H1 (cell line): ENCODE data around the gene TMEM266. TPM values are rescaled to one million over a fixed set of nuclear protein-coding genes. Genes with fewer than 3 reads are reported as not detected.

Experiments used
- CBX8 ChIP-seq: fragments of 300-800, 300-1000 bp; sonication (generic); IDR thresholded peaks from 2 replicates; pipeline ENCODE4 v1.7.1; 2016; ENCODE audit warnings: low read depth, low read length, borderline replicate concordance
- CHD1 ChIP-seq: IDR thresholded peaks from 2 replicates; pipeline ENCODE4 v1.6.1; 2012; ENCODE audit warnings: low read depth, low read length, improper control_type of control experiment
- GTF2F1 ChIP-seq: IDR thresholded peaks from 2 replicates; pipeline ENCODE4 v1.6.1; 2012; ENCODE audit warnings: low read depth, low read length, improper control_type of control experiment, borderline replicate concordance
- JUN ChIP-seq: IDR thresholded peaks from 2 replicates; pipeline ENCODE4 v1.6.1; 2011; ENCODE audit warnings: low read depth, mild to moderate bottlenecking, improper control_type of control experiment, low read length
- JUND ChIP-seq: IDR thresholded peaks from 2 replicates; pipeline ENCODE4 v1.6.1; 2011; ENCODE audit warnings: mild to moderate bottlenecking, improper control_type of control experiment, low read length
- SUZ12 ChIP-seq: fragments of 200-600 bp; sonication (generic); IDR thresholded peaks from 2 replicates; pipeline ENCODE4 v1.6.1; 2012; ENCODE audit warnings: mild to moderate bottlenecking, inconsistent platforms, low read length, moderate library complexity, mixed read lengths
- polyA plus RNA-seq, 7 experiments: library from polyadenylated mRNA; depleted of rRNA in 3 of 7; stranded (reverse) in 5 of 7; unstranded in 2 of 7; fragments of >200 nt in 5 of 7; fragments of 200-250 nt in 2 of 7; gene quantifications; 1 replicate in 5 of 7; 2 replicates in 1 of 7; 4 replicates in 1 of 7; pipeline versions ENCODE4 v1.2.1 to v1.2.3, GENCODE V29; 2011 to 2013; ENCODE audit warnings: missing spikeins in 2 of 7, mixed read lengths in 2 of 7
- total RNA-seq: library from RNA; stranded (reverse); fragmentation: NEBNext Ultra II Directional; extraction: Animal tissue kit (Norgen Biotek cat#: 25700); gene quantifications from 2 replicates; pipeline ENCODE4 v1.2.1, GENCODE V29; 2021
- TF ChIP-seq, protein P1 (sequence below): IDR thresholded peaks from 2 replicates; pipeline ENCODE4 v1.6.1; 2012; ENCODE audit warnings: inconsistent platforms

Gene TMEM266
- total and polyA plus RNA-seq, 2 of the 8 experiments (the other 6 are each of a cell fraction or from before 2014, with no cell fraction given) = 2.6 TPM

DNA sequence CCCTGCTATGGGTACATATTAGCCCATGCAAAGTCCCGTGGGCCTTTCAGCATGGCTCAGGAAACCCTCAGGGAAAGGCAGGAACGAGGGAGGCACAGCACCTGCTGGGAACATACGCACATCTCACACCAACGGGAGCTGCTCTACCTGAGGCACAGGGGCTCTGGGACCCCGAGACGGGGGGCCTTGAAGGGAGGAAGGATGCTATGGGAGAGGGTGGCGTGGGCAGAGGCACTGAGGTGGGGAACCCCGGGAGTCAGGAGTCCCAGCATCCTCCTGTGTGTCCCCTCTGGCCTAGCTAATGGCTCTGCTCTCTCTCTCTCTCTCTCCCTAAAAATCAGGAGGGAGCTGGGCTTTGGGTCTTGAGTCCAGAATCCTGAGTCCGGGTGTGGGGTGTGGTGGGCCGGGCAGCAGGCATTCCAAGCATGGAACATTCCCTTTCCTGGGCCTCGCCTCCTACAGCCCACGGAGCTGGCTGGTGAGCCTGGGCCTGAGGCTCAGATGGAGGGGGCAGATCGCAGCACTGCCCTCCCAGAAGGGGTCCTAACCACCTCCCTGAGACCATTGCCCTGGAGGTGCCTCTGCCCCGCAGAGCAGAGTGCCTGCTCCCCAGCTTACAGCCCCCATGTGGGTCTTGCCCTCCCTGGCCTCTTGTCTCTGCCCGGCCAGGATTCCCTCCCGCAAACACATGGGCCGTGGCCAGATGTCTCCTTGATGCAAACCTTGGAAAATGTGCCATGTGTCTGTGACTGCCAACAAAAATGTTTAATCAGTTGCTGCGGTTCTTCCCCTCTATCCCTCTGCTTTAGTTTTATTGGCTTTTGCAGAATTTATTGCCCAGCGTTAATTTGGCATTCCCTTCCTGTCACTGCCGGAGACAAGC is 101.6 kb downstream of the TMEM266 start (continued):
- TF ChIP-seq GTF2F1 (no peak), CHD1 (no peak), SUZ12 (no peak), JUND (no peak), CBX8 (no peak), JUN (no peak)
- TF ChIP-seq, protein P1, sequence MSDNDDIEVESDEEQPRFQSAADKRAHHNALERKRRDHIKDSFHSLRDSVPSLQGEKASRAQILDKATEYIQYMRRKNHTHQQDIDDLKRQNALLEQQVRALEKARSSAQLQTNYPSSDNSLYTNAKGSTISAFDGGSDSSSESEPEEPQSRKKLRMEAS = no peak
